H7 (cell line): ENCODE data around the gene RBM15. TPM values are rescaled to one million over a fixed set of nuclear protein-coding genes. Genes with fewer than 3 reads are reported as not detected.

Experiments used
- DNase-seq: peaks from one replicate; pipeline ENCODE4 v3.0.0; 2012
- H3K27me3 ChIP-seq: 2 replicates; pipeline ENCODE4 v1.6.0; 2011; ENCODE audit warnings: mild to moderate bottlenecking, low read length; ENCODE audit not compliant: control insufficient read depth, insufficient read depth
- H3K36me3 ChIP-seq: replicated peaks from 2 replicates; pipeline ENCODE4 v1.5.1; 2011; ENCODE audit warnings: low read length; ENCODE audit not compliant: control insufficient read depth, insufficient read depth
- H3K4me3 ChIP-seq: 2 replicates; pipeline ENCODE4 v1.5.1; 2011; ENCODE audit warnings: low read depth, mild to moderate bottlenecking, control low read depth, low read length, moderate library complexity; ENCODE audit not compliant: insufficient read depth
- total RNA-seq: library from RNA; depleted of rRNA; stranded (reverse); fragments of >200 nt; shearing (Covaris generic); gene quantifications from 2 replicates; pipeline ENCODE4 v1.2.3, GENCODE V29; 2014; rRNA removed

RBM15 gene, protein sequence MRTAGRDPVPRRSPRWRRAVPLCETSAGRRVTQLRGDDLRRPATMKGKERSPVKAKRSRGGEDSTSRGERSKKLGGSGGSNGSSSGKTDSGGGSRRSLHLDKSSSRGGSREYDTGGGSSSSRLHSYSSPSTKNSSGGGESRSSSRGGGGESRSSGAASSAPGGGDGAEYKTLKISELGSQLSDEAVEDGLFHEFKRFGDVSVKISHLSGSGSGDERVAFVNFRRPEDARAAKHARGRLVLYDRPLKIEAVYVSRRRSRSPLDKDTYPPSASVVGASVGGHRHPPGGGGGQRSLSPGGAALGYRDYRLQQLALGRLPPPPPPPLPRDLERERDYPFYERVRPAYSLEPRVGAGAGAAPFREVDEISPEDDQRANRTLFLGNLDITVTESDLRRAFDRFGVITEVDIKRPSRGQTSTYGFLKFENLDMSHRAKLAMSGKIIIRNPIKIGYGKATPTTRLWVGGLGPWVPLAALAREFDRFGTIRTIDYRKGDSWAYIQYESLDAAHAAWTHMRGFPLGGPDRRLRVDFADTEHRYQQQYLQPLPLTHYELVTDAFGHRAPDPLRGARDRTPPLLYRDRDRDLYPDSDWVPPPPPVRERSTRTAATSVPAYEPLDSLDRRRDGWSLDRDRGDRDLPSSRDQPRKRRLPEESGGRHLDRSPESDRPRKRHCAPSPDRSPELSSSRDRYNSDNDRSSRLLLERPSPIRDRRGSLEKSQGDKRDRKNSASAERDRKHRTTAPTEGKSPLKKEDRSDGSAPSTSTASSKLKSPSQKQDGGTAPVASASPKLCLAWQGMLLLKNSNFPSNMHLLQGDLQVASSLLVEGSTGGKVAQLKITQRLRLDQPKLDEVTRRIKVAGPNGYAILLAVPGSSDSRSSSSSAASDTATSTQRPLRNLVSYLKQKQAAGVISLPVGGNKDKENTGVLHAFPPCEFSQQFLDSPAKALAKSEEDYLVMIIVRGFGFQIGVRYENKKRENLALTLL
- 56.6 and 79.9 TPM in 2 replicates for total RNA-seq

DNA sequence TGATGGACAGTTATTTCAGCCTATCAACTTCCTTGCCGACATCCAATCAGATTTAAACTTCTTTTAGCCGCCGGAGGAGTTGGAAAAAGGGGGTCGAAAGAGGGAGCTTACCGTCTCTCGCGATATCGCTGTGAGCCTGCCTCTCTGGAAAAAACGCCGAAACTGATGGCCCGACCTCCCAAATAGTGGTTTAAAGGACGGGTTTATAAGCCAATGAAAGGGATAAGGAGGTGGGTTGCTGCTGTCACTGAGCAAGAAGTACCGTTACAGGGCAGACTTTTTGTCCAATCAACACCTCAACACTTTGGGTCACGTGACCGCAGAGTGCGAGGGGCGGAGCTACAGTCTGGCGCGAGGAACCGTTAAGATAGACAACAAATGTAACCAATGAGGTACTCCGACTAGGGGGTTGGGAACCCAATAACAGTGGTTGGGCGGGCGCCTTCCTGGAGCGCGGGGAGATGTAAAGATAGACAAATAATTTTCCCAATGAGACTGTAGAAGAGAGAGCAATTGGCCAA, at the start of gene RBM15:
Gene RBM15 (plus strand): TSS at position 492 of the 521 bp plus-strand sequence. CDS start 29 bp downstream, at position 521.
- Histone ChIP-seq H3K4me3 (peak within 1 kb of the TSS; percentile 99), H3K27me3 (no peaks in the 10 kb centered on the region), H3K36me3 (peaks cover 15% of the 10 kb centered on the region)
- DNase-seq = peak; percentile 95

DNA sequence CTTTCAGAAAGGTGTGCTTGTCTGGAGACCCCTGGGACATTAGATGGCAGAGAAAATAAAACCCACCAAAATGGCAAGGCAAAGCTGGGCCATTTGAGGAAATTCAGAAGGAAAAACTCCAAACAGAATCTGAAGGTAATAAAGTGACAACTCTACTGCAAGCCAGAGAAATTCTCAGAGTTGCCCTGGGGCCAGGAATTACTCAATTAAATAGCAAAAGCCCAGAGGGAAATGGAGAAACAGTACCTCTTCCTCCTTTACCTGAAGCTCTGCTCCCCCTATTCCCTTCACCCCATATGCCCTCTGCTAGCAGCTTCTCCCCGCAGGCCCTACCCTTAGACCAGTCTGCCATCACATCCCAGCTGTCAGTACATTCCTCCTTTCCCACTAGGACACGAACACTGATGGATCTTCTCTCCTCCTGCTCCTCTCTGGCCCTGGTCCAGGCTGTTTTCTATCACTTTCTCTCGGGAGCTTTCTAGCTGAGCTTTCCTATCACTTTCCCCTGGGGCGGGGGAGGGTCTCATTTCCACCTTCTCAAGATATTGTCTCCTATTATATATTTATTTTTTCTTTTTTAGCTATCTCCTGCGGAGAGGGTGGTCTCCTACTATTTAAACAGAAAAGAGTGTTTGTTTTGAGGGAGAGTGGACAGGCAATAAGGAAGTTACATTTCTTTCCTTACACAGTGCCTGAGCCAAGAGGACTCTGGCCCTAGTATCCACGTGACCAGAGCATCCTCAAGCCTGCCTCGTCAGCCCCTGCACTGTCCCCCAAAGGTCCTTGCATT, 47.7 kb upstream of the RBM15 start:
- Histone ChIP-seq H3K27me3 (no peaks in the 10 kb centered on the region), H3K36me3 (no peaks in the 10 kb centered on the region), H3K4me3 (no peak overlapping the region)
- no peak for DNase-seq

DNA sequence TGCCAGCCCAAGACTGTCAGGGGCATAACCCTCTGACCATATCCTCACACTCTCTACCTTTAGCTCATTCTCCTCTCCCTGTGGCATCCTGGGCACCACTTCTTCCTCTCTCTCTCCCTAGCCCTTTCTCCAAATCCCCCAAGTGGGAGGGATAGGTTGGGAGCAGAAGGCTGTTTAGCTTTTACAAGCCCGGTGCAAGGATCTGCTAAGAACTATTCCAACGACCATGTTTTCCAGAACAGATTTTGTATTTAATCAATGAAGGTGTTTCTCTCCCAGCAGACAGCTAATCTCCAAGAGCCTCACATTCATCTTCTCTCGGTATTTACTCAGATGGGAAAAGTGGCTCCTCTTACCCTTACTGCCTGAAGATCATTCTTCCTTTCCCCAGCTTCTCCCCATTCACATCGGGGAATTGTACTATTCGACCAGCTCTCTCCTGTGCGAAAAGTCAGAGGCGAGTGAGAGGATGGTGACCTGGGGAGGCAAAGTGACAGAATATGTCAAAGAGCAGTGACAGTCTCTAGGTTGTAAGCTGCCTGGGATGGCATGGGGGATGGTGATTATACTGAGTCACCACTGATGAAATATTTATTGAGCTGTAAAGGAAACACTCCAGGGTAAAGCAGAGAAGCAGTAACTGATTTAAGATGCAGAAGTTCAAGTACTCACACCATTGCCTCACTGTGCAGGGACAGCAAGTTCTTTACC, 47.0 kb upstream of the RBM15 start:
- DNase-seq = no peak
- H3K27me3 ChIP-seq = no peaks in the 10 kb centered on the region

DNA sequence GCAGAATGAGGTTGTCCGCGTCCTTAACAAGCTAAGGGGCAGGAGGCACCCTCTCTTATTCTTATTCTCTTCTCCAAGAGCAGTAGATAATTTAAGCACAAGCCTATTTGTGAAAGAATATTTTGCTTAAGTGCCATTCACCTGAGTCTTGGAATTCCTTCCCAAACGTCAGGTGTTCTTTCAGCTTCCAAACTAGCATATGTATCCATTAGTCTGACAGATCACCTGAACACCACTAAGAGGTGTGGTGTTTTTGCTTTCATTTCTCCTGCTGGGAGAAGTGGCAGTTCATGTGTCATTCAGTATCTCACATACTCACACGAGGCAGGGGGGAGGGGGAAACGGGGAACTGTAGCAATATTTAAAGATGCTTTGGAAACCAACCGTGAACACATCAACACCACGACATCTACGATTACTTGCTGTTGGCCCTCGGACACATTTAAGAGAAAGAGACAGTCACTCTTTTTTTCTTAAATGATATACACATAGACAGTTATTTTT, 45.5 kb upstream of the RBM15 start:
- Histone ChIP-seq H3K4me3 (no peak overlapping the region), H3K36me3 (no peaks in the 10 kb centered on the region), H3K27me3 (no peaks in the 10 kb centered on the region)
- DNase-seq = no peak

More for the DNA sequence above, 47.0 kb upstream of the RBM15 start:
- Histone ChIP-seq H3K36me3 (no peaks in the 10 kb centered on the region), H3K4me3 (no peak overlapping the region)

DNA sequence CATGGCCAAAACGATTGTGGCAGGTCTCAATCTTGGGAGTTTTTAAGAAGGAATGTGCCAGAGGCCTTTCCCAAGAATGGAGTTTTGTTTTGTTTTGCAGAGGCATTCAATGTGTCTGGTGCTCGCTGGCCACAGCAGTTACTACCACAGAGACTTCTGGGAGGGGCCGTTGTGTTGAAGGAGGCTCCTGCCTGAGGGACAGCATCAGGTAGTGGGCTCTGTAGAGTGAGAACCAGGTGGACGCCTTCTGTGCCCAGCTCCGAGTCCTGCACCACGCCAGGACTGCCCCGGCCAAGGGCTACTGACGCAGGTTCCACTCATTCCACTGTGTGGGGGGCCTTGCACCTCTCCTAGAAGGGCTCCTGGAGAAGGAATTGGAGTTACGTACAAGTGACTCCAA, 44.9 kb upstream of the RBM15 start:
- DNase-seq = no peak
- no peak overlapping the region for H3K4me3 ChIP-seq
- no peaks in the 10 kb centered on the region for H3K36me3 ChIP-seq
- H3K27me3 ChIP-seq = peaks cover 3% of the 10 kb centered on the region; the same call in 1 of the 2 replicates

DNA sequence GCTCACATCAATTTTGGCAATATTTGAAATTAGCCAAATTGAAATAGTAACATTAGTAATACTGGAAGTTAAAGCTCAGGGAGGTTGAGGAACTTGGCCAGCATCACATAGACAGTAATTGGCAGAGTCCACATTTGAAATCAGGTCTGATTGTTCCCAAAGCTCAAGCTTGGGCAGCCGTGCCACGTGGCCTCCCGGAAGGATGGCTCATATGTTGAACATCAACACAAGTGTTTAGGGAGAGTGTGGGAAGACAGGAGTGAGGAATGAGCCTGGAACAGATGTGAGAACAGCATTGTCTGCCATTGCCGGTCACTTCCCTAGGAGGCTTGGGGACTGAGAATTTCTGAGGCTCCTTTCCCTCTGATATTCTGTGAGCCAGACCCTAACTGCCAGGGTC, 40.2 kb upstream of the RBM15 start:
- H3K4me3 ChIP-seq = no peak overlapping the region
- H3K27me3 ChIP-seq = peaks cover 3% of the 10 kb centered on the region; the same call in 1 of the 2 replicates

DNA sequence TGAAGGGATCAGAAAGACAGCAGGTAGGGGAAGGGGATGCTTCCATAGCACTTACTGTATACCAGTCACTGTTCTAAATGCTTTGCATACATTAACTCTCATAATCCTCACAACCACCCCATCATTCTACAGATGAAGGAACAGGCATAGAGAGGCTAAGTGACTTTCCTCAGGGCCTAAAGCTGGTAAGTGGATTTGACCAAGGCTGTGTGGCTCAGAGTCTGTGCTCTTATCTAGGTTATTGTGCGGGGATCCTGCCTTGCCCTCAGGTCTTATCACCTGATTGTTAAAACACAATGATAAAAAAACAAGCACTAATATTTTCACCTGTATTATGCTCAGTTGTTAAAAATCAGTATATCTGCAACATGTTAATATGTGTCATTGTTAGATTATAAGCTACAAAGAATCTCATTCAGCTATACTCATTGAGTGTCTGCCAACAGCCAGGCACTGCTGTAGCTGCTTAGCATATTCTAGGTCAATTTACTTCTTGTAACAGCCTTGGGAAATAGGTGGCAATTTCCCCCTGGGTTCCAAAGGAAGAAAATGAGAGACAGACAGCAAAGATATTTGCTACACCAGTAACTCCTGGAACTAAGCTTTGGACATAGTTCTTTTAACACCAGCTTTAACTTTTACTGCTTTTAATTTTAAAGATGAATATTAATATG, 38.6 kb upstream of the RBM15 start:
- no peak for DNase-seq
- Histone ChIP-seq H3K27me3 (peaks cover 3% of the 10 kb centered on the region; the same call in 1 of the 2 replicates), H3K4me3 (no peak overlapping the region), H3K36me3 (no peaks in the 10 kb centered on the region)

More for the DNA sequence above, 40.2 kb upstream of the RBM15 start:
- no peak for DNase-seq
- H3K36me3 ChIP-seq = no peaks in the 10 kb centered on the region

DNA sequence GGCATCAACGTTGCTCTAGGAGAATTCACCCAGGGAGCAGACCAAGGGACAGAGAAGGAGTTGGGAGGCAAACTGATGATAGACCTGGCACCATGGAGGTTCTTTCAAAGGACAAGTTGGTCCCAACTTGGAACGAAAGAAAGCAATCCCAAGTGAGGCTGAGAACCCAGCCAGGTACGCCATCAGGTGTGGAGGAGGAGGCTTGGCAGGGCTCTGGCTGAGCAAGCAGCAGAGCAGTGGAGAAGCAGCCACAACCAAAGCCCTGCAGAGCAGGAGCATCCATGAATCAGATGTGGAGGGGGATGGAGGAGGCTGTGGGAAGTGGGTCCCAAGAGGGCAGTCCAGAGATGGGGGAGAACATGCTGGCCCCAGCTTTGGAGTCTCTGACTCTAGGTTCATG, 36.3 kb upstream of the RBM15 start:
- peaks cover 3% of the 10 kb centered on the region; the same call in 1 of the 2 replicates for H3K27me3 ChIP-seq
- DNase-seq = no peak
- H3K36me3 ChIP-seq = no peaks in the 10 kb centered on the region

DNA sequence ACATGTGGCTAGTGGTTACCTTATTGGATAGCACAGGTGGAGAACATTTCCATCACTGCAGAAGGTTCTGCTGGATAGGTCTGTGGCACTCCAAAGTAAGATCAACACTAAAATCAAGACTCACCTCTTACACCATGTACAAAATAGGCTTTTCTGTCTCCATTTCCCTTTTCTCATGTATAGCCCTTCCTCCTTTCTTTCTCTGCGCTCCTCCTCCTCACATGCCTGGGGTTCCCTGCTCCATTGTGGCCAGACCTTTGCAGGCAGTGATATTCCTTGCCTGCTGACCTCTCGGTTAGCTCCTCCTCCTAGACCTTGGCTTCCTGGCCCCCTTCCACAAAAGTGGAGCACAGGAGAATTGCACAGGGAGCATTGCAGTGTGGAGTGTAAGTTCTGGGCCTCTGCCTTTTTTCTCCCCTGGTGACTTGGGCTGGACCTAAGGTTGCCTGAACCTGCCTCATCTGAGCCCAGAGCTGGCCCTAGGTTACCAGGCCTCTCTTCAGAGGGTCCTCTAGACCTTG, 33.2 kb upstream of the RBM15 start:
- no peak for DNase-seq
- H3K36me3 ChIP-seq = no peaks in the 10 kb centered on the region
- H3K27me3 ChIP-seq = no peaks in the 10 kb centered on the region
- H3K4me3 ChIP-seq = no peak overlapping the region

More for the DNA sequence above, 36.3 kb upstream of the RBM15 start:
- no peak overlapping the region for H3K4me3 ChIP-seq

DNA sequence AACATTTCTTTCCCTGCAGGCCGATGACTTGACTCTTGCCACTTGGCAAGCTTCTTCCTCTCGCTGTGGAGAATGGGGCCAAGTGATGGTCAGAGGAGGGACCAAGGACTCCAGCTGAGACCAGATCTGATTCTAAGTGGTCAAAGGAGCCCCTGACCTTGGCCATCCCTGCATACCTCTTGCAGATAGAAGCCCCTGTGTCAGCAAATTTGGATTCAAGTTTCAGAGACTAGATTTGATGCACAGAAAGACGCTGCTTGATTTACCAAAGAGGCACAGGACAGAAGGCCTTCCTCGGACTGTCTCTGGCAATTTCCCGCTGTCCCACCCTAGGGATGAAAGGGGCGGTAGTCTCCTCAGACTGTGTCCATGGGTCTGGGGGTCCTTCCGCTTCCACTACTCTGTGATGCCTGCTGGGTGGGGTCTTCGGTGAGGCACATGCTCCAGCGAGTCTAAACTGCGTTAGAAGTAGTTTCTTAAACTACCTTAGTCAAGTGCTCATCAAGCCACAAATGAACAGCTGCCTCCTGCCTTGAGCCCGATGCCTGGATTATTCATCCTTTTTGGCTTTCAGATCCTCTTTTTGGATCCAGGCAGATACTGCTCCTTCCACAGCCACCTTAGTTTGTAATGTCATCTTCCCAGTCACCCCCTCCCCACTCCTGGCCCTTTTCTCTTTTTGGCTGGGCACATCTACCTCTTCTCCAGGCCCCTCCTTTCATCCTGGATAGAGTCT, 31.8 kb upstream of the RBM15 start:
- no peak overlapping the region for H3K4me3 ChIP-seq
- H3K27me3 ChIP-seq = no peaks in the 10 kb centered on the region
- no peaks in the 10 kb centered on the region for H3K36me3 ChIP-seq
- DNase-seq = no peak

DNA sequence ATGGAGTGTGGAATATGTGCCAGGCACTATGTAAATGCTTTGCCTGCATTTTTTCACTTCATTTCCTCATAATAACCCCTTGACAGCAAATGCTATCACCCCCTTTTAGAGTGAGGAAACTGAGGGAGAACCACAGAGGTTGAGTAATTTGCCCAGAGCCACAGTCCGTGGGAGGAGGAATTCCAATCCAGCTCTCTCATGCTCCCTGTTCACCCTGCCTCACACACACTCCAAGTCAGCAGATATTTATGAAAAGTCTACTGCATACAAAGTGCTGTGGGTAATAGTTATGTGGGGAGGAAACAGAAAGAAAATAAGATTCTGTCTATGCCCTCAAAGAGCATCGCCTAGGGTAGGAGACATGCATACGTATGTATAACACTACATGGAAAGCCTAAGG, 30.9 kb upstream of the RBM15 start:
- Histone ChIP-seq H3K4me3 (no peak overlapping the region), H3K27me3 (no peaks in the 10 kb centered on the region), H3K36me3 (no peaks in the 10 kb centered on the region)
- DNase-seq = no peak

DNA sequence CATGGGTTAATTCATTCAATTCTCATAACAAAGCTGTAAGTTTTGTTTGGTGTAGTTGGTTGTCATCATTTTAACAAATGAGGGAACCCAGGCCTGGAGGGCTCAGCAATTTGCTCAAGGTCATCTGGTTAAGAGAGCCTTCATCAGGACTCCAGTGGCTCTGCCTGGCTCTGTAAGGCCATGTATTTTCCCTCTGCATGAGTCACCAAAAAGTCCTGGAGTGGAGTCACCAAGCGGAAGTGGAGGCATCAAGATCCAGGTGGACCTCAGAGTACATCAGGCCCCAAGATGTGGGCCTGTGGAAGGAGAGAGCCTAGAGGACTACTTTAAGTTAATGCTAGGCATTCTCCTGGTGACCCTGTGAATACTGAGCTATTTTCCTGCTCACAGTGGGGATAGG, 30.0 kb upstream of the RBM15 start:
- Histone ChIP-seq H3K4me3 (no peak overlapping the region), H3K36me3 (no peaks in the 10 kb centered on the region), H3K27me3 (no peaks in the 10 kb centered on the region)
- no peak for DNase-seq
